MM.1S (cell line): ENCODE results near the gene FOXK1.

Experiments used
- DNase-seq: peaks from one replicate; pipeline ENCODE4 v3.0.0-alpha.2; 2015
- H2AFZ ChIP-seq: fragments of 300-600 bp; sonication (generic); 2 replicates; pipeline ENCODE4 v1.6.0; 2016; ENCODE audit warnings: antibody characterized with exemption, low read length
- H3F3A ChIP-seq: fragments of 300-600 bp; sonication (generic); 2 replicates; pipeline ENCODE4 v1.6.1; 2016; ENCODE audit warnings: mild to moderate bottlenecking, antibody characterized with exemption, low read length, moderate library complexity, mixed read lengths; ENCODE audit not compliant: insufficient read depth
- H3K27ac ChIP-seq: fragments of 300-600 bp; sonication (generic); 2 replicates; pipeline ENCODE4 v1.5.1; 2016; ENCODE audit warnings: mild to moderate bottlenecking, low read length
- H3K27me3 ChIP-seq: fragments of 300-600 bp; sonication (generic); replicated peaks from 2 replicates; pipeline ENCODE4 v1.6.0; 2016; ENCODE audit warnings: low read length; ENCODE audit not compliant: insufficient read depth
- H3K36me3 ChIP-seq: fragments of 300-600 bp; sonication (generic); replicated peaks from 2 replicates; pipeline ENCODE4 v1.6.1; 2016; ENCODE audit warnings: mild to moderate bottlenecking, low read length, mixed read lengths; ENCODE audit not compliant: insufficient read depth
- H3K4me1 ChIP-seq: fragments of 300-600 bp; sonication (generic); 2 replicates; pipeline ENCODE4 v1.6.1; 2016; ENCODE audit warnings: low read length, mixed read lengths
- H3K4me2 ChIP-seq: fragments of 300-600 bp; sonication (generic); 2 replicates; pipeline ENCODE4 v1.6.0; 2016; ENCODE audit warnings: low read depth, low read length
- H3K4me3 ChIP-seq: fragments of 300-600 bp; sonication (generic); 2 replicates; pipeline ENCODE4 v1.5.1; 2016; ENCODE audit warnings: low read length, mixed read lengths
- H3K79me2 ChIP-seq: fragments of 300-600 bp; sonication (generic); 2 replicates; pipeline ENCODE4 v1.6.1; 2016; ENCODE audit warnings: mixed run types, low read length, mixed read lengths
- H3K9ac ChIP-seq: fragments of 300-600 bp; sonication (generic); 2 replicates; pipeline ENCODE4 v1.6.1; 2016; ENCODE audit warnings: low read length, mixed read lengths
- H3K9me2 ChIP-seq: fragments of 300-600 bp; sonication (generic); replicated peaks from 2 replicates; pipeline ENCODE4 v1.6.1; 2016; ENCODE audit warnings: mild to moderate bottlenecking, low read length, mixed read lengths; ENCODE audit not compliant: insufficient read depth
- H3K9me3 ChIP-seq: fragments of 300-600 bp; sonication (generic); replicated peaks from 2 replicates; pipeline ENCODE4 v1.6.1; 2016; ENCODE audit warnings: mild to moderate bottlenecking, low read length, mixed read lengths; ENCODE audit not compliant: insufficient read depth
- H4K20me1 ChIP-seq: fragments of 300-600 bp; sonication (generic); 2 replicates; pipeline ENCODE4 v1.6.1; 2016; ENCODE audit warnings: mild to moderate bottlenecking, low read length, moderate library complexity, mixed read lengths; ENCODE audit not compliant: insufficient read depth
- EZH2 ChIP-seq: fragments of 300-600 bp; sonication (generic); optimal IDR thresholded peaks from 2 replicates; pipeline ENCODE3; 2017; ENCODE audit warnings: low read depth, mild to moderate bottlenecking, antibody characterized with exemption, low read length, mixed read lengths
- EZH2phosphoT487 ChIP-seq: fragments of 300-600 bp; sonication (generic); IDR thresholded peaks from 2 replicates; pipeline ENCODE4 v1.6.1; 2018; ENCODE audit warnings: antibody characterized with exemption, low read length
- TF ChIP-seq, protein P1 (sequence below): fragments of 300-600 bp; sonication (generic); IDR thresholded peaks from 2 replicates; pipeline ENCODE4 v1.5.1; 2016; ENCODE audit warnings: antibody characterized with exemption, low read length, mixed read lengths

FOXK1 gene

DNA sequence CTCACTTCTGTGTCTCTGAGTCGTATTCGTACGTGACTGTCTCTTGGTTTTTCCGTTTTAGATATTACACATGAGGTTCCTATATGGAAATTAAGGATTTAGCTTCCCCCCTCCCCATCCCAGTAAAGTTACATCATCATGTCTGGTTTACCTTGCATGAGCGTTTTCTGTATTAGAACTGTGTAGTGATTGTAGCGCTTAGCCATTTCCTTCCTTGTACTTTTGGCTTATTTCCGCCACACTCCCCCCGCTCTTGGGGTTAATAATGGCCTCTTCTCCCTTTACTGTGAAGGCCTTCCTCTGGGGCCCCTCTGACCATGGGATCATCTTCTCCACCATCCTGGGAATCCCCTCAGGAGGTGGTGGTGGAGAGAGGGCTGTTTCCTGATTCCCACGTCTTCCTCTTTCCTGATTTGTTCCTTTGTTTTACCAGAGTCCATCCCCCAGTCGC lies 66.2 kb downstream of the FOXK1 start:
- Histone ChIP-seq H3K27me3 (no peaks in the 10 kb centered on the region), H3F3A (peaks cover 30% of the 10 kb centered on the region), H3K4me2 (no peak overlapping the region), H2AFZ (no peak overlapping the region), H3K9me3 (no peaks in the 10 kb centered on the region), H3K9me2 (no peaks in the 10 kb centered on the region), H3K4me3 (no peak overlapping the region), H3K27ac (no peak overlapping the region), H3K4me1 (peaks cover 17% of the 10 kb centered on the region), H4K20me1 (no peaks in the 10 kb centered on the region), H3K79me2 (peaks cover 54% of the 10 kb centered on the region), H3K9ac (no peak overlapping the region), H3K36me3 (no peaks in the 10 kb centered on the region)
- DNase-seq = no peak
- no peak for TF ChIP-seq EZH2

DNA sequence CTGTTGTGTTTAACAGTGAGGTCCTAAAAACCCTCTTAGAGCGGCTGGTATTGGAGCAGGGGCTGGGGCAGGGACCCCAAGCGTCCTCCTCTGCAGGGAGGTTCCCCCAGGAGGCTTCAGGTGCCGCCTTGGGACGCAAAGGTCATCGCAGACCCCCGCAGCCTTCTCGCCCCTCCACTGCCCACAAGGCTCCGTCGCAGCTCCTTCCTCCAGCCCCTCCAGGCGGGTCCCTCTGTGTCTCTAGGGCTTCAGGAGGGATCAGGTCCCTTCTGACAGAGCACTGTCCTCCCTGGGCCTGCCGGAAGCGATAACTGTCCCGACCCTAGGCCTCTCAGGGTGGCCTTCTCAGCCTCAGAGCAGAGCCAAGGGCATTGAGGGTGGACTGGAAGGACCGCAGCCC lies 67.3 kb downstream of the FOXK1 start:
- peaks cover 59% of the 10 kb centered on the region for H3K79me2 ChIP-seq
- H3K36me3 ChIP-seq = no peaks in the 10 kb centered on the region
- H4K20me1 ChIP-seq = no peaks in the 10 kb centered on the region
- peaks cover 10% of the 10 kb centered on the region for H3K4me1 ChIP-seq
- H3K9me2 ChIP-seq = no peaks in the 10 kb centered on the region
- H3K4me3 ChIP-seq = no peak overlapping the region
- TF ChIP-seq EZH2phosphoT487 (no peak), EZH2 (no peak)
- TF ChIP-seq, protein P1, sequence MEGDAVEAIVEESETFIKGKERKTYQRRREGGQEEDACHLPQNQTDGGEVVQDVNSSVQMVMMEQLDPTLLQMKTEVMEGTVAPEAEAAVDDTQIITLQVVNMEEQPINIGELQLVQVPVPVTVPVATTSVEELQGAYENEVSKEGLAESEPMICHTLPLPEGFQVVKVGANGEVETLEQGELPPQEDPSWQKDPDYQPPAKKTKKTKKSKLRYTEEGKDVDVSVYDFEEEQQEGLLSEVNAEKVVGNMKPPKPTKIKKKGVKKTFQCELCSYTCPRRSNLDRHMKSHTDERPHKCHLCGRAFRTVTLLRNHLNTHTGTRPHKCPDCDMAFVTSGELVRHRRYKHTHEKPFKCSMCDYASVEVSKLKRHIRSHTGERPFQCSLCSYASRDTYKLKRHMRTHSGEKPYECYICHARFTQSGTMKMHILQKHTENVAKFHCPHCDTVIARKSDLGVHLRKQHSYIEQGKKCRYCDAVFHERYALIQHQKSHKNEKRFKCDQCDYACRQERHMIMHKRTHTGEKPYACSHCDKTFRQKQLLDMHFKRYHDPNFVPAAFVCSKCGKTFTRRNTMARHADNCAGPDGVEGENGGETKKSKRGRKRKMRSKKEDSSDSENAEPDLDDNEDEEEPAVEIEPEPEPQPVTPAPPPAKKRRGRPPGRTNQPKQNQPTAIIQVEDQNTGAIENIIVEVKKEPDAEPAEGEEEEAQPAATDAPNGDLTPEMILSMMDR = no peak
- no peak overlapping the region for H2AFZ ChIP-seq
- no peak overlapping the region for H3K27ac ChIP-seq
- H3F3A ChIP-seq = peaks cover 24% of the 10 kb centered on the region
- H3K9ac ChIP-seq = no peak overlapping the region
- DNase-seq = no peak
- H3K27me3 ChIP-seq = no peaks in the 10 kb centered on the region
- H3K4me2 ChIP-seq = no peak overlapping the region
- no peaks in the 10 kb centered on the region for H3K9me3 ChIP-seq

DNA sequence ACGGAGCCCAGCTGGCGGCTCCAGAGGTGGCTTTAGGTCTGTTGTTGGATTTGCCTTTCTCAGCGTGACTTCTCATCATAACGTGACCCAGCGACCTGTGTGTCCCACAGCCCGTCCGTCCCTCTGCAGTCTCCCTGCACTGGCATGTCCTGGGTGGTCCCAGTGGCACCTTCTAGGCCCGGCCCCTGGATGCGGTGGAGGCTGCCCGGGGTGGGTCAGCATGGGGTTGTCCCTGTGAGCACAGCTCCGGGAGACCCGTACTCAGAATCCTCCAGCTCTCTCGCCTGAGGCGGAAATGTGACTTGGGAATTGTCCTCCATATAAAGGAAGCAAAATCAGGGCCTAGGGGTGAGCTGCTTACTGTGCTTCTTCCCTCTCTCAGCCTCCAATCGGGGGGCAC lies 67.7 kb downstream of the FOXK1 start:
- H3K27me3 ChIP-seq = no peaks in the 10 kb centered on the region
- H3K4me3 ChIP-seq = no peak overlapping the region
- H3K9ac ChIP-seq = no peak overlapping the region
- H3K9me2 ChIP-seq = no peaks in the 10 kb centered on the region
- no peak for DNase-seq
- H2AFZ ChIP-seq = no peak overlapping the region
- no peak overlapping the region for H3K4me2 ChIP-seq
- H3K27ac ChIP-seq = no peak overlapping the region
- 0 out of 2 replicates have a peak, but pooled peaks cover 6% of the 10 kb centered on the region for H3K4me1 ChIP-seq
- no peak for TF ChIP-seq EZH2phosphoT487
- TF ChIP-seq, protein P1 = no peak
- TF ChIP-seq EZH2 = no peak
- H3K36me3 ChIP-seq = no peaks in the 10 kb centered on the region; the same call in 1 of the 2 replicates
- peaks cover 59% of the 10 kb centered on the region for H3K79me2 ChIP-seq
- H3F3A ChIP-seq = peaks cover 20% of the 10 kb centered on the region
- no peaks in the 10 kb centered on the region for H3K9me3 ChIP-seq
- no peaks in the 10 kb centered on the region for H4K20me1 ChIP-seq

DNA sequence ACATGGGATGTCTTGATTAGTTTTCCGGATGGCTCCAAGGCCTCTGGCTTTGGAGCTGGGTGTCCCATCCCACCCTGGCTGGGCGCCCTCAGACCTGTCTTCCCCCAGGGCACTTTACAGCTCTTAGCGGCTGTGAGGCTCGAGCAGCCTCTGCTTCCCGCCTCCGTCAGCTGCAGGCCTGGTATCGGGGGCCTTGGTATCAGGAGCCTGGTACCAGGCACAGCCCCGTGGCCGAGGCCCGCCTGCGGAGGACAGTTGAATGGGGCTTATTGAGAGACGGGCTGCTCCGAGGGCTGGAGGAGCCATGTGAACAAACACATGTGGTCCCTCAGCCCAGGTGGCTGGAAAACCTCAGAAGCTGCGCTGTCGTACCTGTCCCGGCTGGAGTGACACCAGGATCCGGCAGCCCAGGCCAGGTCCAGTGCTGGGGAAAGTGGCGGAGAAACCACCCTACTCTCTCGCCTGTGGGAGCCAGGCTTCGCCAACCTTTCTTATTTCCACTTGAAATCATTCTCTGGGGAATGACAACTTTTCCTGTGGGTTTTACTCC lies 69.4 kb downstream of the FOXK1 start:
- Histone ChIP-seq H3K4me2 (no peak overlapping the region), H3K9ac (no peak overlapping the region), H3K9me3 (no peaks in the 10 kb centered on the region), H3K36me3 (no peaks in the 10 kb centered on the region; the same call in 1 of the 2 replicates), H3F3A (peaks cover 4% of the 10 kb centered on the region), H3K9me2 (no peaks in the 10 kb centered on the region), H4K20me1 (no peaks in the 10 kb centered on the region), H3K79me2 (peaks cover 57% of the 10 kb centered on the region), H3K27me3 (no peaks in the 10 kb centered on the region), H3K4me1 (0 out of 2 replicates have a peak, but pooled peaks cover 4% of the 10 kb centered on the region), H3K4me3 (no peak overlapping the region), H3K27ac (no peak overlapping the region), H2AFZ (no peak overlapping the region)
- TF ChIP-seq, protein P1 = no peak
- TF ChIP-seq EZH2phosphoT487 (no peak), EZH2 (no peak)
- no peak for DNase-seq
